ENCODE measurements around the gene RPN2. TPM values are rescaled to one million over a fixed set of nuclear protein-coding genes. Genes with fewer than 3 reads are reported as not detected.

Gene RPN2
- total and polyA plus RNA-seq, 2 of the 13 experiments (the other 11 are each of a cell fraction or from before 2014, with no cell fraction given), result 587 to 1,818 TPM

- TF ChIP-seq KAT8 (CRISPR knock-in tag; IDR thresholded peaks at IDR 0.05) (no peak), U2AF2 (IDR thresholded peaks at IDR 0.05; ENCODE audit: low read depth, low read length) (no peak), HMGA1 (CRISPR knock-in tag; conservative IDR thresholded peaks at IDR 0.05) (no peak), BCLAF1 (IDR thresholded peaks at IDR 0.05) (no peak), ZNF33B (CRISPR knock-in tag; IDR thresholded peaks at IDR 0.05) (no peak), CBX2 (IDR thresholded peaks at IDR 0.05; ENCODE audit: low read depth, low read length) (no peak), CBX2 (CRISPR knock-in tag; IDR thresholded peaks at IDR 0.05; ENCODE audit: low read depth) (no peak), ASH2L (IDR thresholded peaks at IDR 0.05; ENCODE audit: insufficient read length, low read depth, low read length) (peak; percentile 4), MYPOP (CRISPR knock-in tag; IDR thresholded peaks at IDR 0.05) (no peak), ARHGAP35 (CRISPR knock-in tag; IDR thresholded peaks at IDR 0.05; ENCODE audit: borderline replicate concordance) (peak; percentile 37; the same call in 1 of the 2 replicates), ZNF839 (CRISPR knock-in tag; IDR thresholded peaks at IDR 0.05; ENCODE audit: borderline replicate concordance) (no peak), ZNF430 (CRISPR knock-in tag; IDR thresholded peaks at IDR 0.05) (0 out of 2 replicates have a peak, but pooled peaks have one; percentile 14), ZNF432 (CRISPR knock-in tag; IDR thresholded peaks at IDR 0.05; ENCODE audit: borderline replicate concordance) (no peak), ZNF7 (CRISPR knock-in tag; IDR thresholded peaks at IDR 0.05) (no peak), RFXANK (CRISPR knock-in tag; IDR thresholded peaks at IDR 0.05) (no peak), RFX5 (IDR thresholded peaks at IDR 0.05; ENCODE audit: low read depth, low read length) (0 out of 2 replicates have a peak, but pooled peaks have one; percentile 34), ZNF777 (CRISPR knock-in tag; IDR thresholded peaks at IDR 0.05) (no peak), MAF1 (CRISPR knock-in tag; IDR thresholded peaks at IDR 0.05; ENCODE audit: borderline replicate concordance) (no peak), ZNF672 (CRISPR knock-in tag; IDR thresholded peaks at IDR 0.05) (no peak), SALL1 (CRISPR knock-in tag; IDR thresholded peaks at IDR 0.05) (peak; percentile 46; the same call in 1 of the 2 replicates), U2AF1 (optimal IDR thresholded peaks at IDR 0.05; ENCODE audit: low read depth, low read length) (no peak), ATRX (CRISPR knock-in tag; IDR thresholded peaks at IDR 0.05; ENCODE audit: borderline replicate concordance) (no peak), ZNF598 (CRISPR knock-in tag; IDR thresholded peaks at IDR 0.05; ENCODE audit: borderline replicate concordance) (no peak; the same call in 1 of the 2 replicates)
- TF ChIP-seq, protein P1, sequence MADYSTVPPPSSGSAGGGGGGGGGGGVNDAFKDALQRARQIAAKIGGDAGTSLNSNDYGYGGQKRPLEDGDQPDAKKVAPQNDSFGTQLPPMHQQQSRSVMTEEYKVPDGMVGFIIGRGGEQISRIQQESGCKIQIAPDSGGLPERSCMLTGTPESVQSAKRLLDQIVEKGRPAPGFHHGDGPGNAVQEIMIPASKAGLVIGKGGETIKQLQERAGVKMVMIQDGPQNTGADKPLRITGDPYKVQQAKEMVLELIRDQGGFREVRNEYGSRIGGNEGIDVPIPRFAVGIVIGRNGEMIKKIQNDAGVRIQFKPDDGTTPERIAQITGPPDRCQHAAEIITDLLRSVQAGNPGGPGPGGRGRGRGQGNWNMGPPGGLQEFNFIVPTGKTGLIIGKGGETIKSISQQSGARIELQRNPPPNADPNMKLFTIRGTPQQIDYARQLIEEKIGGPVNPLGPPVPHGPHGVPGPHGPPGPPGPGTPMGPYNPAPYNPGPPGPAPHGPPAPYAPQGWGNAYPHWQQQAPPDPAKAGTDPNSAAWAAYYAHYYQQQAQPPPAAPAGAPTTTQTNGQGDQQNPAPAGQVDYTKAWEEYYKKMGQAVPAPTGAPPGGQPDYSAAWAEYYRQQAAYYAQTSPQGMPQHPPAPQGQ (CRISPR knock-in tag; IDR thresholded peaks at IDR 0.05; ENCODE audit: borderline replicate concordance), result 0 out of 2 replicates have a peak, but pooled peaks have one; percentile 20
- TF ChIP-seq, protein P2, sequence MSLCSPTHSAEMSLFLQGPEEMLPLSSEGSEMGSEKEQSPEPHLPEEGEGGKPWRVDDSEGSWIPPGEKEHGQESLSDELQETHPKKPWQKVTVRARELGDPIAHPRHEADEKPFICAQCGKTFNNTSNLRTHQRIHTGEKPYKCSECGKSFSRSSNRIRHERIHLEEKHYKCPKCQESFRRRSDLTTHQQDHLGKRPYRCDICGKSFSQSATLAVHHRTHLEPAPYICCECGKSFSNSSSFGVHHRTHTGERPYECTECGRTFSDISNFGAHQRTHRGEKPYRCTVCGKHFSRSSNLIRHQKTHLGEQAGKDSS (CRISPR knock-in tag; IDR thresholded peaks at IDR 0.05; ENCODE audit: borderline replicate concordance, low read depth), result no peak
These were observed 104.5 kb downstream of the RPN2 start (continued) for GRCh38 chr20:37283530-37284195.

Data from HepG2 (cell line).